Femur (tissue), 1 donor: Measurements from ENCODE around the gene ITPK1.
A peak's percentile ranks its signal among the peaks of the same experiment; 100 is the strongest.

Source experiments
- DNase-seq: peaks from one replicate; pipeline ENCODE4 v3.0.0-alpha.2; 2017

Gene ITPK1

GRCh38 chr14:93103392-93104080 lies 12.2 kb downstream of the ITPK1 start:
- no peak for DNase-seq

DNA sequence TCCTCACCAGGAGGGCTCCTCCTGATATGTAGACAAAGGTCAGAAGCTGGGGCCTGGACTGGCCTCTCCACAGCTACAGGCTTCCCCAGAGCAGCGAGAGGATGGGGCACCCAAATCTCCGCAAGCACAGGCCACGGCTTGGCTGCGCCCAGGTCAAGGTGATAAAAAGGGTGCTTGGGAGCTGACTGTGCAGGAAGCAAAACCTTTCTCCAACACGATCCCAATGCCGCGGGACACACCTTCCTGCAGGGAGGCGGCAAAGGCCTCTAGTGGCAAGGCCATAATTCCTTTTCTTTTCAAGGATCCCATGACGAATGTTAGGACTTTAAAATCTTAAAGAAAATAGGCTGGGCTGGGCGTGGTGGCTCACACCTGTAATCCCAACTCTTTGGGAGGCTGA lies 13.6 kb downstream of the ITPK1 start:
- no peak for DNase-seq

DNA sequence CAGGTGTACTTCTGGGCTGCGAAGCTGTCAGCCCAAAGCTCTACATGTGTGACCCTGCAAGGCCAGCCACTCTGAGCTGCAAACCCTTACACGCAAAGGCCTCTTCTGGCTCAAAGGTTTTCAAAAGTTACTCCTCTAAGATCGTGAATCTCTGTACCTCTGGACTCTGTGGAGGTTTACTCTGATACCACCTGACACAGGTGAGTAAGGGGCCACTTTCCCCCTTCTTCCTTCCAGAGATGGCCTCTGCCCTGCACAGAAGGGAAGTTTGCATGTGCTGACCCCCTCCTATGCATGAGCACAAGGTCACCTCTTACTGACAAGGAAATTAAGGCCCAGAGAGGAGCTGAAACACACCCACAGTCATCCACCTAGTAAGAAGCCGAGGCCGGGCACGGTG lies 14.5 kb downstream of the ITPK1 start:
- no peak for DNase-seq

GRCh38 chr14:93100570-93100969 lies 15.2 kb downstream of the ITPK1 start:
- DNase-seq, result no peak

DNA sequence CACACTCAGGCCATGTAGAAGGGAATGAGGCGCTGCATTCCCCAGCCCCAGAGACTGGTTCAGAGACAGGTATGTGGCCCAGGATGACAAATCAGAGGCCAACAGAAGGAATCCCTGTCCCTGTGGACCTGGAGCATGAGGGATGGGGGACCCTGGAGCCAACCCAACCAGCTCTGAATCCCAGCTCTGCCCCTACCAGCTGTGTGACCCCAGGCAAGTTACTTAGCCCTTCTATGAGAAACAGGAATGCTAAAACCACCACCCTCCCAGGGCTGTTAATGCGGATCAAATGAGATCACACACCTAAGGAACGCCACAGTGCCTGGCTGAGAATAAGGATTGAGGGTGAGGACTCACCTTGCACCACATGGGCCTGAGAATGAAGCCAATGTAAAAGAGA lies 15.6 kb downstream of the ITPK1 start:
- DNase-seq, result no peak

- DNase-seq, result no peak
Observed at GRCh38 chr14:93099643-93100042, 16.1 kb downstream of the ITPK1 start.

DNA sequence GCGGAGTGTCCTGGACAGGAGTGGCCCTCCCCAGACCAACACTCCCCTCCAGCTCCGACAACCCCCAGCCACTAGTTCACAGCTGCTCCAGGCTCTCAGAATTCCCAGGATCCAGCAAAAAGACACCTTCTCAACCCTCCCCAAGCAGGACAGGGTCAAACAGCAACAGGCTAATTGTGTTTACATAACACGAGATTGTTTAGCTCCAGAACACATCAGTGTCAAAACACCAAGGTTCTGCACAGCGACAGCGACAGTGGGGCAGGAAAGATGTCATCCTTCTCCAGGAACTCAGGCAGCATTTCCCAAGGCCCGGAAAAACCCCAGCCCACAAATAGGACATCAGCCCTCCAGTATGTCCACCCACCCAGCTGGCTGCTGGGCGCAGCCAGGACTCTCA lies 16.5 kb downstream of the ITPK1 start:
- no peak for DNase-seq

DNA sequence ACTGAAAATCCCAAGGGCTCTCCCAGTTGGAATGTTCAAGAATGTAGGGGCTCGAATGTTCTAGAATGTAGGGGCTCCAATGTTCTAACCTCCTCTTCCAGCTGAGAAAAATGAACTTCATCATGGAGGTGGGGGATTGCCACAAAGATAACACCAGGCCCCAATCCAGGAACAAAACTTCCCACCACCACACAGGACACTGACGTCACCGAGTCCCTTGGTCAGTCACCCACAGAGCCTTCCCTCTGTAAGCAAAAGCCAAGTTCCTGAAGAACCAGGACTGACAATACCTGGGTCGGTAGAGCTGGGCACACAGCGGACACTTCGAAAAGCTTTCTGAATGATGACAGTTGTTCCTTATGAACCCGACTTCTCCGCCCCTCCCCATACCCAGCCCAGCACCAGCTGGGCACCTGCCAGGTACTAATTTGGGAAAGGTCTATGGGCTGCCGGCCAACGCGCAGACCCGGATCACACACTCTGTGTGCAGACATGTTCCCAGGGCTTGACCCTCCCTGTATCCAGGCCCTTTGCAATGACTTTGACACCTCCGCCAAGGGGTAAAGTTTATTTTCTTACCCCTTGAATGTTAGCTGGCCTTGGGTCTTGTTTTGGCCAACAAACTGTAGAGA lies 18.9 kb downstream of the ITPK1 start:
- DNase-seq, result no peak

- no peak for DNase-seq
Observed at GRCh38 chr14:93095742-93096510, 19.8 kb downstream of the ITPK1 start.

GRCh38 chr14:93094121-93094918 lies 21.4 kb downstream of the ITPK1 start:
- no peak for DNase-seq

DNA sequence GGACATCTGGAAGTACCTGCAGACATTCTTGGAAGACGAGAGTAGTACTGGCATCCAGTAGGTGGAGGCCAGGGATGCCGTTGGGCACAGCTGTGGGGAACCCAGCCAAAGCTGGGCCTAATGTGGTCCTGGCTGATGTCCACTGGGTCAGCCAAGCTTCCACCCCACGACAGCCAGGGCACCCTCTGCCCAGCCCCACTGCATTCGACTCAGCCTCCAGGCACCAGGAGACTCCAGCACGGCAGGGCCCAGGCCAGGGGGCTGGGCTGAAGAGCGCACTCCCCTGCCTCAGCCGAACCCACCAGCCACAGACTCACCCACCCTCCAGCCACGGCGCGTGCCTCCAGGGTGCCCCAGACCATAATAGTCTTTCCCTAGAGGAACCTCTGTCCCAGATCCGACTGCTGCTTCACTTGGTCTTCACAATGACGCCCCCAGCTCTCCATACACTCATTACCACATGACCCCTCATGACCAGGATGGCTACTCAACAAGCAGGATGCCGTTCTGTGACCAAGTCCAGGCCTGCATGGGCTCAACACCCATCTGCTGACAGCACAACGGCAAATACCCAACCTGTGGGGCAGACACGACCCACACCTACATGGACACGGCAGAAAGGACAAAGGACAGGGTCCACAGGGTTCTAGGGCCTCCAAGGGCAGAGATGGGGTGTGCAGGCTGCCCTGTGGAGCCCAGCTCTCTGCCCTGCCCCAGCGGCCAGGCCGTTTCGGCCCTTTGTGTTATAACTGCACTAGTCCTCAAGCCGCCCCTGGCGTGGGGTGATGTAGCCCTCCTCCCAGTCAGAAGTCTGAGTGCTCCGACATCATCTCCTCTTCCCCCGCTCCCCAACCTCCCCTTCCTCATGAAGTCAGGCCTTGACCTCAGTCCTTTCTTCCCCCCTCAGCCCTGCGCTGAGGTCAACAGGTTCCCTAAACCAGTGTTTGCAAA lies 22.8 kb downstream of the ITPK1 start:
- no peak for DNase-seq

DNA sequence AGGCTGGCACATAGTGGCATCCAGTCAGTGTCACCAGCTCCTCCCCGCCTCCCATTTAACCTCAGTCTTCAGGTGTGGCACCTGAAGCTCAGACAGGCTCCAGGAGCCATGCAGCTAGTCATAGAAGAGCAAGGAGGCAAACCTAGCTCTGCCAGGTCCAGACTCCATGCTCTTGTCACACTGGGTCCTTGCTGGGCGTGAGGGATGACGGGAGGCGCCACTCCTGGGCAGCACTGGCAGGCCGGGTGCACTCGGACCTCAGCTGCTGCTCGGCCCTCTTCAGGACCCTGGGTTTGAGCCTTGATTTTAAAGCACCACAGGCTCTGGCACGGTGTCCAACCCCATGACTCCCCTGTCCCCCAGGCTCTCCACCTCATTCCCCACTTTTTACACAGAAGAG lies 24.1 kb downstream of the ITPK1 start:
- no peak for DNase-seq

- DNase-seq, result peak; percentile 61
Observed at GRCh38 chr14:93090826-93091555, 24.7 kb downstream of the ITPK1 start.

DNA sequence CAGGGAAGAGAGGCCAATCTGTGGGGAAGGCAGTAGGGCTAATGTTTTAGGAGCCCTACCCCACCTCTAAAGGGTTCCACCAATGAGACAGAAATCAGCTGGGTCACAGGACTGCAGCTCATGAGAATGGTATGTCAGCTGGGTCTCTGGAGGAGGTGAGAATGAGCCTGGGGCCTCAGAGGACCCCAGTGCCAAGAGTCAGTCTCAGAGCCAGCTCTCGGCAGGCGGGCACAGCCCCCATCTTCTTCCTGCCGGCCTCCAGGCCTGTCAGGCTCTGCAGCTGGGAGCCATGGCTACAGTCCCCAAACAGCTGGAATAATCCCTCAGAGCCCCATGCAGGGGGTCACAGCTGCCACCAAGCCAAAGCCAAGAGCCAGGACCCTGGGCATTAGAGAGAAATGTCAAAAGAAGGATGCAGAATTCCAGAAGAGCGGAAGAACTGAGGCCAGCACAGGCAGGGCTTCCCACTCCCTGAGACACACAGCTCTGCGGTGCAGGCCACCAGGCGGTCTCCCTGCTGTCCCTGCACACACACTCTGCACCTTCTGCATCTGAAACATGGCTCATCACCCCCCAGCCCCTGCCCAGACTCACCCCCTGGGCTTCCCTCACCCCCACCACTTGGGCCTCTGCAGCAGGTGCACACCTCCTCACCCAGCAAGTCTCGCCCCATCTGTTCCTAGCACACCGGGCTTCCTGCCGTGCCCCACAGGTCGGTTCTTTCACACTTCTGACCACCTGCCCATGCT lies 26.0 kb downstream of the ITPK1 start:
- peak; percentile 46 for DNase-seq

GRCh38 chr14:93086441-93087055 lies 29.2 kb downstream of the ITPK1 start:
- no peak for DNase-seq

- DNase-seq, result no peak
Observed at GRCh38 chr14:93085911-93086310, 29.8 kb downstream of the ITPK1 start.

DNA sequence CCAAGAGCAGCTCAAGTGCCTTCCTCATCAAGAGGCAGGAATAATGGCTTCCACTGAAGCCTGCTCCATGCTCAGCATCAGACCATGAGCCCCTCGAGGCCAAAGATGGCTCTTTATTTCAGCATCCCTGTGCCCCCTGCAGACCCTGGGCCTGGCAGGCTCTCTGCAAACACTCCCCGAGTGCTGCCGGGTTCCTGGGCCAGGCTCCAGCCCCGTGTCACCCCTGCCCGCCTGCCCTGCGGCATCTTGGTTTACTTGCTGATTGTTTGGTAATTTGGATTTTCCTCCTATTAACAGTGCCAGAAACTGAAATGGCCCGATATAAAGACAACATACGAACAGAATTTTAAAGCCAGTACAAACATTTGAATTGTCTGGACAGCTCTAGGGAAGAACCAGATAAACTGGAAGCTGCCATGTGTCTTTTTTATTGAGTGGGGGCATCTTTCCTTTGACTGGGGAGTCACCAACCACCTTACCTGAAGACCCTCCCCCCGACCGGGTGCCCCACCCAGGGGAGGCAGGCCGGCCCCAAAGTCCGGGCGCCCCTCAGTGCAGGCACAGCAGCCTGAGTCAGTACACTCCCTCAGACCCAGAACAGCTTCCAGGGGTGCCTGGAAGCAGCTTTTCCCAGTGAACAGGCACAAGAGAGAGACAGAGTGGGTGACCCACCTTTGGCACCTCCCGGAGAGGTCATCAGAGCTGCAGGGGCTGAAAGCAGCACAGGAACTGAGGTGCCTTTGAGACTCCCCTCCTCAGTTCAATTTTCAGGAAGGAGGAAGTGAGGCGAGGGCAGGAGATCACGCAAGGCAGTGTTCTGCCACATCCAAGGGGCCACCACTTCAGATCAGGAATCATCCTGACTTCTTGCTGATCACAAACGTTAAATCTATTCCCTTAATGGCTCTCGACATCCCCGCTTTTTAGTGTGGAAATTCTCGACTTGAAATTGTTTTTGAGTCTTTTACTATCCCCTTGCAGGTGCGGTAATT lies 30.6 kb downstream of the ITPK1 start:
- DNase-seq, result no peak

DNA sequence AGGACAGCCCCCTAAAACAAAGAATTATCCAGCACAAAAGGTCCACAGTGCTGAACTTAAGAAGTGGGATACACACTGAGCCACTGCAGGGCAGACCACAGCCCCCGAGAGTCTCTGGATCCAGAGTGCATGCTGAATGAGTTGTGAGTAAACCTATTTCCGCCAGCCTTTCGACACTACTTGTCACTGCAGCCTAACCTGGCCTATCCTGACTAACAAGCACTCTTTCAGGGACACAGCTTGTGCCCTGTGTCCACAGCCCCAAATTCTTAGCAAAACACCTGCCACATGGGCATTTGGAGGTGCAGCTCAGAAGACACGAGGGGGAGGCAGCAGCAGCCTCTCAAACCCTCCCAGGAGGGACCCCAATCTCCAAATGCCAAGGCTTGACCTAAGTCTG lies 31.3 kb downstream of the ITPK1 start:
- no peak for DNase-seq

GRCh38 chr14:93083917-93084316 lies 31.8 kb downstream of the ITPK1 start:
- DNase-seq, result no peak
